Activated CD4-positive, CD25-positive, alpha-beta regulatory T cell treated with anti-CD3 and anti-CD28 coated beads, Interleukin-2, amount 50 U/mL, for 24 hours (primary cell): ENCODE results near the gene ALDH3A2.

Source experiments
- ATAC-seq, 2 donors: fragments of 150-1000 bp; cut with Tn5 transposase; one replicate each; pipeline ENCODE4 v1.10.0; 2021; ENCODE audit warnings: mild to moderate bottlenecking in 1 of 2, moderate library complexity in 1 of 2

ALDH3A2 gene

GRCh38 chr17:19717031-19717360 lies 68.4 kb downstream of the ALDH3A2 start:
- ATAC-seq = no peak

DNA sequence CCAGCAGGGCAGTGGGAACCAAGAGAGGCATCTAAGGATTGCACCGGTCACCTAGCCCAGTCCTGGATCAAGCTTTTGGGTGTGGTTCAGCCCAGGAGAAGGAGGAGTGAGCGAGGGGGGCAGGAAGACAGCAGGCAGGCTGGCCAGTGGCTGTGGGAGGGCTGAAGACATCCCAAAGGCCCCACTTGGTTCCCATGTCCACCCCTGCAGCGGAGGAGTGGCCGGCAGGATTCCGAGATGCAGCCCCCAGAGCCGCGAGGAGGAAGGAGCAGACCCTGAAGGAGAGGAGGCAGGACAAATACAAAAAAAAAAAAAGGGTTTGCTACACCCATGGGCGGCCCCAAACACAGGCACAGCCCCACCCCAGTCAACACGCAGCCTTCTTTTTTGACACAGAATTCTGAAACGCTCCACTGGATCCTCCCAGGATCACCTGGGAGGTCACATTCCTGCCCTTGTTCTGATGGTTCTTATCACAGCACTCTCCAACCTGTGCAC lies 68.9 kb downstream of the ALDH3A2 start:
- no peak for ATAC-seq

- no peak for ATAC-seq
Observed at GRCh38 chr17:19718041-19718612, 69.6 kb downstream of the ALDH3A2 start.

GRCh38 chr17:19718613-19719354 lies 70.2 kb downstream of the ALDH3A2 start:
- no peak for ATAC-seq

DNA sequence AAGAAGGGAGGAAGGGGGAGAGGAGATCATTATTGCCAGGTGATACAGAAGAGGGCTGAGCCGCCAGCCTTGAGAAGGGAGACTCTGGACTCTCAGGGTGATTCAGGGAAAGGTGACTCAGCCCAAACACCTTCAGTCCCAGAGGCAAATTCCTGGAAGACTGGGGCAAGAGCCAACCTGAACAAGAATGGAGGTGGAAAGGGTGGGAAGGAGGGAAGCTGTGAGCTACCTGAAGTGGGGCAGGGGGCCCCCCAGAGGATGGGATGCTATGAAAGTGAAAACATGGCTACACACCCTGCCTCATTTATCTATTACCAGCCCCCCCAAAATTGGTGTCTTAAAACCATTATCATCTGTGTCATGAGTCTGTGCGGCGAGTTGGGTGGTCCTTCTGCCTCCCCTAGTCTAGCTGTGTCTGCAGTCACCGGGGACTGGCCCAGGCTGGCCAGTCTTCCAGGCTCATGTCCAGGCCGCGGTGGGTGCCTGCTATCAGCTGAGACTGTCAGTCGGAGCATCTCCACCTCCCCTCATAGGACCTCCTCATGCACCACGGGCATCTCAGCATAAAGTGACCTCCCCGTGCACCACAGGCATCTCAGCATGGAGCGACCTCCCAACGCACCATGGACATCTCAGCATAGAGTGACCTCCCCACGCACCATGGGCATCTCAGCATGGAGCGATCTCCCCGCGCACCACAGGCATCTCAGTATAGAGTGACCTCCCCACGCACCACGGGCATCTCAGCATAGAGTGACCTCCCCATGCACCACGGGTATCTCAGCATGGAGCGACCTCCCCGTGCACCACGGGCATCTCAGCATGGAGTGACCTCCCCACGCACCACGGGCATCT lies 71.0 kb downstream of the ALDH3A2 start:
- ATAC-seq = no peak

DNA sequence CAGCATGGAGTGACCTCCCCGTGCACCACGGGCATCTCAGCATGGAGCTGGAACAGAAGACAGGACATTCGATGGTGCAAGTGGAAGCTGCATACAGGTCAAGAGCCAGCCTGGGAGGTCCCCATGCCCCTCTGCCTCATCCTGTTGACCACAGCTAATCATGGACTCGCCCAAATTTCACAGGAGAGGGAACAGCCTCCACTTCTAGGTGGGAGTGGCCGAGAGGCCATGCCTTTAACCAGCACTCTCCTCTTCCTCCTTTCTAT lies 71.6 kb downstream of the ALDH3A2 start:
- no peak for ATAC-seq

DNA sequence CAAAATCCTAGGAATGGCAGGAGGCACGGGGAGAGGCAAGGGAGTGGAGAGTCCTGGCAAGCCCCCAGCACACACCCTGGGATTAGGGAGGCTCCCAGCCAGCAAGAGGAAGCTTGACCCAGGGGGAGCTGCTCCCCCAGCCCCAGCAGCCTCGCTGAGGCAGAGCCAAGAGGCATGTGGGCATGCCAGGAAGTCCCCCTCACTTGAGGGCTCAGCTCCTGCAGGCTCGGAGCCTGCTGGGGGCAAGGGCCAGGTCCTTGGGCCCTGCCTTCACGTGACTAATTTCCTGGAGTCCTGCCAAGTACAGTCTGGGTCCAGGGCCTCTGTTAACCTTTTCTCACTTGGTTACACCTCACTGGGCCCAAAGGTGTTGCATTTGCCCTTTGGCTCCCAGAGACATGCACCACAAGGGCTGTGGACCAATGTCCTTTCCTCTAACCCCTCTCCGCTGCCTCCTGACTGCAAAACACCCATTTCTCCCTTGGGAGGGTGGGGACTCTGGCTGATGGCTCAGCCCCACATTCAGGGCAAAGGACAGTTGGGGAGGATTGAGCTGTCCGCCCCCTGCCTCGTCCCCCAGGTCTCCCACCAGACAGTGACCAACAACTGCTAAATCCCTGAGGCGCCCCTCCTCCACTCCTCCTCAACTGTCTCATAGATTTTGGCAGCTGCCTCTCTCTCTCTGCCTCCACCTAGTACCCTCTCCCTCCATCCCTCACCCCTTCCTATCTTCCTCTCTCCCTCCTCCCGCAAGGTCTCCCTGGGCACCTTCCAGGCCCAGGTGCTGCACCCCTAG lies 72.3 kb downstream of the ALDH3A2 start:
- no peak for ATAC-seq

GRCh38 chr17:19723964-19724363 lies 75.4 kb downstream of the ALDH3A2 start:
- no peak for ATAC-seq

DNA sequence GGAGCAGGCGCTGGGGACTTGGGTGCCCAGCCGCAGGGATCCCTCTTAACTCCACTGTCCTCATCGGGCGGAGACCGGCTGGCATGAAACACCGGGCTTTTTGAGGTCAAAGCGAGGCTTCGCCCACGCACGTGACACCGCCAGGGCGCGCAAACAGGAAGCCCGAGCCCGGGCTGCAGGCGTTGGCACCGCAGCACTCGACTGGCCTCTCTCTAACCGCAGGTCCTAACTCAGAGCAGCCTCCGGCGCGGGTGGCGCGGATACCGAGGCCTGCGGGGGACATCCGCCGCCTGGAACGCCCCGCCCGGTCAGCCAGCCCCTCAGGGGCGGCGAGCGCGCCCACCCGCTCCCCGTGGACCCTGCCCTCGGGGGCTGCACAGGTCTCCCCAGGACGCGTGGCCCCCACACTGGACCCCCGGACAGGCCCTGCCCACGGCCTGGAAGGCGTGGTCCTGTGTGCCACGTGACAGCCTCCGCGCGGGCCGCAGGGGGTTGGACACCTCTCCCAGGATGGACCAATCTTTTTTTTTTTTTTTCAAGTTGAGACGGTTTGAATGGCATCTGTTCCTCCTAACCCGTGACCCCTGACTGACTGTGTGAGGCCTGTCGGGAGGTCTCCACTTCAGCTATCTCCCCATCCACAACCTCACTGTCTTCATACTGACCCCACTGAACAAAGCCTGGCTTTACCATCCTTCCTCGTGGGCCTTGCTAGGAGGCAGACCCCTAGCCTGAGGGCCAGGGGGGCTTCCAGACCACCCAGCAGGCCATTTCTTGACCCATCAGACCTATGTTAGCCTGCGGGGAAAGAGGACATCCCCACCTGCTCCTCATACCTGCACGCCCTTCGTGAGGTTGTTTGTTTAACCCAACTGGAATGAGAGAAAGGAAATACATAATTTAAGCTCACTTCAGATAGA lies 76.2 kb downstream of the ALDH3A2 start:
- ATAC-seq = peak; percentile 78 to 82

- ATAC-seq = no peak
Observed at GRCh38 chr17:19725486-19725885, 76.9 kb downstream of the ALDH3A2 start.

- ATAC-seq = no peak
Observed at GRCh38 chr17:19726631-19727376, 78.3 kb downstream of the ALDH3A2 start.
